GM12892 (cell line): Measurements from ENCODE around the gene MARK1.

Source experiments
- POLR2A ChIP-seq: IDR thresholded peaks from 2 replicates; pipeline ENCODE4 v1.6.1; 2011; ENCODE audit warnings: low read depth, low read length, control low read depth
- POLR2AphosphoS5 ChIP-seq: IDR thresholded peaks from 2 replicates; pipeline ENCODE4 v1.6.1; 2011; ENCODE audit warnings: low read depth, low read length, control low read depth
- TAF1 ChIP-seq: IDR thresholded peaks from 2 replicates; pipeline ENCODE4 v1.6.1; 2011; ENCODE audit warnings: low read depth, mild to moderate bottlenecking, control low read depth, low read length, borderline replicate concordance

- no peak for TF ChIP-seq POLR2A
- no peak for TF ChIP-seq POLR2AphosphoS5
- TF ChIP-seq TAF1, result no peak
Measured at GRCh38 chr1:220516014-220516721, 11.8 kb upstream of the MARK1 start.
